Mesenchymal stem cell (in vitro differentiated cells and primary cell): ENCODE measurements around the gene UHRF2.
"Not testable (repeated sequence)": the region's sequence is repeated elsewhere in the genome, so short reads cannot be mapped to it uniquely, and the experiment has no call there.

Experiments
- DNase-seq: peaks from one replicate; pipeline ENCODE4 v3.0.0-alpha.2; 2013
- H2AFZ ChIP-seq: one replicate; pipeline ENCODE4 v1.6.1; 2013; ENCODE audit warnings: low read depth, mild to moderate bottlenecking, control low read depth, inconsistent platforms, low read length, moderate library complexity
- H2AK5ac ChIP-seq: 2 replicates; pipeline ENCODE4 v1.6.1; 2013; ENCODE audit warnings: low read length, moderate library complexity, mild to moderate bottlenecking, inconsistent platforms; ENCODE audit not compliant: severe bottlenecking
- H2BK120ac ChIP-seq: one replicate; pipeline ENCODE4 v1.6.1; 2013; ENCODE audit warnings: low read depth, mild to moderate bottlenecking, inconsistent platforms, low read length, moderate library complexity
- H2BK12ac ChIP-seq, 2 experiments: one replicate each; pipeline ENCODE4 v1.6.1; 2013; ENCODE audit warnings: inconsistent platforms in 2 of 2, low read length in 2 of 2, mild to moderate bottlenecking in 2 of 2, moderate library complexity in 2 of 2, control low read depth in 1 of 2
- H2BK15ac ChIP-seq: one replicate; pipeline ENCODE4 v1.6.1; 2013; ENCODE audit warnings: mild to moderate bottlenecking, low read depth, inconsistent platforms; ENCODE audit not compliant: poor library complexity, severe bottlenecking
- H2BK5ac ChIP-seq: 2 replicates; pipeline ENCODE4 v1.6.1; 2013; ENCODE audit warnings: low read depth, mild to moderate bottlenecking, low read length, control low read depth, inconsistent platforms; ENCODE audit not compliant: poor library complexity, severe bottlenecking
- H3K14ac ChIP-seq, 2 experiments: one replicate each; pipeline ENCODE4 v1.6.1; 2013; ENCODE audit warnings: inconsistent platforms in 2 of 2, low read length in 2 of 2, control low read depth in 1 of 2, mild to moderate bottlenecking in 1 of 2, moderate library complexity in 1 of 2
- H3K18ac ChIP-seq, 2 experiments: one replicate each; pipeline ENCODE4 v1.6.1; 2013; ENCODE audit warnings: inconsistent platforms in 2 of 2, low read length in 2 of 2, control low read depth in 1 of 2, low read depth in 1 of 2, mild to moderate bottlenecking in 1 of 2
- H3K23ac ChIP-seq, 2 experiments: one replicate each; pipeline ENCODE4 v1.6.1; 2013; ENCODE audit warnings: inconsistent platforms in 2 of 2, low read length in 2 of 2, mild to moderate bottlenecking in 2 of 2, moderate library complexity in 2 of 2, control low read depth in 1 of 2
- H3K27ac ChIP-seq: 2 replicates; pipeline ENCODE4 v1.5.1; 2013; ENCODE audit warnings: mild to moderate bottlenecking, moderate library complexity, low read length, control low read depth, inconsistent platforms; ENCODE audit not compliant: poor library complexity, severe bottlenecking
- H3K27me3 ChIP-seq, 2 experiments: 2 replicates each; pipeline versions ENCODE4 v1.6.1 to v1.7.0; 2013; ENCODE audit warnings: low read length in 2 of 2, mild to moderate bottlenecking in 2 of 2, moderate library complexity in 2 of 2, control low read depth in 1 of 2, inconsistent platforms in 1 of 2; ENCODE audit not compliant: control insufficient read depth in 1 of 2, insufficient read depth in 1 of 2
- H3K36me3 ChIP-seq, 2 experiments: 2 replicates each; pipeline versions ENCODE4 v1.6.1 to v1.7.0; 2013; ENCODE audit warnings: low read length in 2 of 2, control low read depth in 1 of 2, inconsistent platforms in 1 of 2, low read depth in 1 of 2, mild to moderate bottlenecking in 1 of 2; ENCODE audit not compliant: insufficient read depth in 2 of 2, control insufficient read depth in 1 of 2
- H3K4ac ChIP-seq, 2 experiments: one replicate each; pipeline ENCODE4 v1.6.1; 2013; ENCODE audit warnings: inconsistent platforms in 2 of 2, low read length in 2 of 2, mild to moderate bottlenecking in 2 of 2, moderate library complexity in 2 of 2, control low read depth in 1 of 2, low read depth in 1 of 2
- H3K4me1 ChIP-seq: 2 replicates; pipeline ENCODE4 v1.6.1; 2013; ENCODE audit warnings: low read depth, low read length, control low read depth; ENCODE audit not compliant: control insufficient read depth, insufficient read depth
- H3K4me2 ChIP-seq: 2 replicates; pipeline ENCODE4 v1.6.1; 2013; ENCODE audit warnings: low read length, mild to moderate bottlenecking, inconsistent platforms; ENCODE audit not compliant: poor library complexity, severe bottlenecking
- H3K4me3 ChIP-seq, 2 experiments: 2 replicates each; pipeline versions ENCODE4 v1.5.1 to v1.7.0; 2013; ENCODE audit warnings: low read length in 2 of 2, mild to moderate bottlenecking in 2 of 2, control low read depth in 1 of 2, low read depth in 1 of 2; ENCODE audit not compliant: insufficient read depth in 1 of 2
- H3K79me1 ChIP-seq: replicated peaks from 2 replicates; pipeline ENCODE4 v1.6.1; 2013; ENCODE audit warnings: mild to moderate bottlenecking, control low read depth, low read length, inconsistent platforms; ENCODE audit not compliant: poor library complexity, severe bottlenecking
- H3K9ac ChIP-seq: 2 replicates; pipeline ENCODE4 v1.7.0; 2013; ENCODE audit warnings: mild to moderate bottlenecking, low read length, moderate library complexity
- H3K9me3 ChIP-seq: 2 replicates; pipeline ENCODE4 v1.7.0; 2013; ENCODE audit warnings: mild to moderate bottlenecking, low read length; ENCODE audit not compliant: control insufficient read depth
- H4K8ac ChIP-seq: one replicate; pipeline ENCODE4 v1.6.1; 2013; ENCODE audit warnings: inconsistent platforms, mild to moderate bottlenecking, low read length, moderate library complexity
- H4K91ac ChIP-seq: one replicate; pipeline ENCODE4 v1.6.1; 2013; ENCODE audit warnings: mild to moderate bottlenecking, low read length, inconsistent platforms
- WGBS: methylation state at CpG from one replicate; pipeline ENCODE4 v1.1.7; 2013; ENCODE audit warnings: mixed read lengths; 5-methylcytosine and 5-hydroxymethylcytosine counted together

The UHRF2 gene

DNA sequence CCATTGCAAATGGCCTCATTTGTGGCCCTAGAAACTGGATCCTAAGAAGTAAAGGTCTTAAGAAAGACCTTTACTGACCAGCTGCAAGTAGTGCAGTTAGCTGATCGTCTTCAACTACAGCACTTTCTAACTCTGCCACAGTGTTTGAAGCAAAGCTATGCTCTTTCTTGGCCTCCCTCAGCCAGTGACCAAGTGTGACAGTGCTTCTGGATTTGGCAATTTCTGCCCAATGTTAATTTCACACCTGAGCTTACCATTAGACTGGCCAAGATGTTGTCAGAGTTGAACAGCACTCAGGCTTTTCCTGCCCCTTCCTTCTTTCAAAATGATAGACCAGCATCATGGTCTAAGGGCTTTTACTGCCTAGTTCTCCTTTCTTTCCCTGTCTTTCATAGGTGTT is 36.1 kb downstream of the UHRF2 start:
- no peaks in the 10 kb centered on the region for H3K27me3 ChIP-seq
- no peak overlapping the region for H3K14ac ChIP-seq
- WGBS, result 93% methylated on average over 1 of the region's 1 CpG
- H4K8ac ChIP-seq, result no peak overlapping the region
- H3K4ac ChIP-seq, result no peak overlapping the region
- no peak overlapping the region for H3K4me2 ChIP-seq
- no peak overlapping the region for H2BK5ac ChIP-seq
- H4K91ac ChIP-seq, result no peak overlapping the region
- H3K4me3 ChIP-seq, result no peak overlapping the region
- no peak overlapping the region for H2BK120ac ChIP-seq
- no peak overlapping the region for H3K9ac ChIP-seq
- H2BK15ac ChIP-seq, result no peak overlapping the region
- H2BK12ac ChIP-seq, result no peak overlapping the region
- no peak for DNase-seq
- peaks cover 6 to 34% of the 10 kb centered on the region in 2 experiments for H3K36me3 ChIP-seq
- H3K23ac ChIP-seq, result no peak overlapping the region
- no peak overlapping the region for H2AFZ ChIP-seq
- H3K79me1 ChIP-seq, result no peaks in the 10 kb centered on the region
- H3K27ac ChIP-seq, result no peak overlapping the region
- H3K4me1 ChIP-seq, result no peaks in the 10 kb centered on the region
- no peaks in the 10 kb centered on the region for H3K9me3 ChIP-seq
- no peak overlapping the region for H2AK5ac ChIP-seq
- H3K18ac ChIP-seq, result no peak overlapping the region

- Histone ChIP-seq H3K4ac (no peak overlapping the region), H2AFZ (no peak overlapping the region), H2BK15ac (no peak overlapping the region), H3K27ac (no peak overlapping the region), H3K14ac (no peak overlapping the region), H3K36me3 (peaks cover 6 to 35% of the 10 kb centered on the region in 2 experiments), H3K9me3 (no peaks in the 10 kb centered on the region), H3K4me1 (no peaks in the 10 kb centered on the region), H3K4me2 (no peak overlapping the region), H2AK5ac (no peak overlapping the region), H2BK120ac (no peak overlapping the region), H3K18ac (no peak overlapping the region), H2BK5ac (no peak overlapping the region), H4K91ac (no peak overlapping the region), H3K27me3 (no peaks in the 10 kb centered on the region), H3K4me3 (no peak overlapping the region), H3K23ac (no peak overlapping the region), H2BK12ac (no peak overlapping the region), H3K79me1 (no peaks in the 10 kb centered on the region), H4K8ac (no peak overlapping the region), H3K9ac (no peak overlapping the region)
- no peak for DNase-seq
Observed at GRCh38 chr9:6449645-6450044, 36.6 kb downstream of the UHRF2 start.

GRCh38 chr9:6450641-6451375 is 37.8 kb downstream of the UHRF2 start:
- Histone ChIP-seq H2BK120ac (no peak overlapping the region), H3K9me3 (no peaks in the 10 kb centered on the region), H3K9ac (no peak overlapping the region), H3K27ac (no peak overlapping the region), H3K18ac (no peak overlapping the region), H3K4me1 (no peaks in the 10 kb centered on the region), H3K36me3 (peaks cover 3 to 33% of the 10 kb centered on the region in 2 experiments), H4K8ac (no peak overlapping the region), H3K23ac (no peak overlapping the region), H3K79me1 (no peaks in the 10 kb centered on the region), H4K91ac (no peak overlapping the region), H2AK5ac (no peak overlapping the region), H3K4ac (no peak overlapping the region), H3K27me3 (no peaks in the 10 kb centered on the region), H3K14ac (no peak overlapping the region), H2BK15ac (no peak overlapping the region), H3K4me2 (no peak overlapping the region), H2BK5ac (no peak overlapping the region), H2AFZ (no peak overlapping the region), H3K4me3 (no peak overlapping the region), H2BK12ac (no peak overlapping the region)
- WGBS, result 100% methylated on average over 2 of the region's 5 CpGs
- no peak for DNase-seq

- not testable (repeated sequence) for H3K9ac ChIP-seq, H3K18ac ChIP-seq, H4K8ac ChIP-seq, H4K91ac ChIP-seq, H3K27ac ChIP-seq, H3K14ac ChIP-seq, H3K4me2 ChIP-seq, H3K4ac ChIP-seq, H2BK5ac ChIP-seq, H3K9me3 ChIP-seq, H2BK12ac ChIP-seq, H3K4me1 ChIP-seq, H3K4me3 ChIP-seq, H3K27me3 ChIP-seq, H2BK120ac ChIP-seq, H2BK15ac ChIP-seq, DNase-seq, H2AFZ ChIP-seq, H3K79me1 ChIP-seq, H3K23ac ChIP-seq, H2AK5ac ChIP-seq
- no CpG with 5 or more reads among the region's 4 CpGs for WGBS
- H3K36me3 ChIP-seq, result peaks cover 6 to 16% of the 10 kb centered on the region in 2 experiments
Observed at GRCh38 chr9:6455292-6455691, 42.3 kb downstream of the UHRF2 start.
